Measurements from ENCODE around the gene SEPTIN5. TPM values are rescaled to one million over a fixed set of nuclear protein-coding genes. Genes with fewer than 3 reads are reported as not detected.

The SEPTIN5 gene
- total and polyA plus RNA-seq, 9 of the 15 experiments (the other 6 are each of a cell fraction or from before 2014, with no cell fraction given): 0.03 to 195 (median 119) TPM

GRCh38 chr22:19765477-19766239, 51.4 kb downstream of the SEPTIN5 start (continued):
- TF ChIP-seq PRDM10 (IDR thresholded peaks at IDR 0.05; ENCODE audit: partially characterized antibody) (peak; percentile 47), PHB (CRISPR knock-in tag; IDR thresholded peaks at IDR 0.05) (0 out of 2 replicates have a peak, but pooled peaks have one; percentile 40), PHF20 (IDR thresholded peaks at IDR 0.05; ENCODE audit: partially characterized antibody) (peak; percentile 30), NR2C1 (IDR thresholded peaks at IDR 0.05) (no peak), NR2C1 (tag; IDR thresholded peaks at IDR 0.05) (peak; percentile 25; the same call in 1 of the 2 replicates), GATAD2B (IDR thresholded peaks at IDR 0.05; ENCODE audit: borderline replicate concordance) (no peak), TAL1 (IDR thresholded peaks at IDR 0.05) (no peak), RBFOX2 (IDR thresholded peaks at IDR 0.05; ENCODE audit: low read depth, low read length) (peak; percentile 46; the same call in 1 of the 2 replicates), BHLHE40 (IDR thresholded peaks at IDR 0.05; ENCODE audit: low read length) (peak; percentile 50; the same call in 1 of the 2 replicates), MCM2 (IDR thresholded peaks at IDR 0.05; ENCODE audit: low read depth) (no peak), CEBPG (CRISPR knock-in tag; IDR thresholded peaks at IDR 0.05) (no peak), CEBPG (tag; conservative IDR thresholded peaks at IDR 0.05 in 1 of 2, IDR thresholded peaks at IDR 0.05 in 1 of 2) (peak in 1 of 2 experiments; percentile 45; a peak in 2 of 4 replicates), ZNF174 (CRISPR knock-in tag; IDR thresholded peaks at IDR 0.05) (no peak), CTBP1 (IDR thresholded peaks at IDR 0.05; ENCODE audit: borderline replicate concordance) (peak; percentile 70), THAP12 (CRISPR knock-in tag; IDR thresholded peaks at IDR 0.05) (0 out of 2 replicates have a peak, but pooled peaks have one; percentile 21), MYC (IDR thresholded peaks at IDR 0.05; ENCODE audit: low read depth, low read length) (0 out of 2 replicates have a peak, but pooled peaks have one; percentile 8), MYC (CRISPR knock-in tag; IDR thresholded peaks at IDR 0.05; ENCODE audit: borderline replicate concordance, low read depth) (0 out of 2 replicates have a peak, but pooled peaks have one; percentile 38)
